Measurements from ENCODE around the gene CABP1.

CABP1 gene

GRCh38 chr12:120711411-120711810 lies 71.0 kb downstream of the CABP1 start:
- H3K27ac ChIP-seq, result peak overlapping the region; percentile 96
- TF ChIP-seq CTCF (conservative IDR thresholded peaks at IDR 0.05), result no peak

GRCh38 chr12:120712610-120713009 lies 72.2 kb downstream of the CABP1 start:
- no peak for TF ChIP-seq CTCF (conservative IDR thresholded peaks at IDR 0.05)

GRCh38 chr12:120713861-120714482 lies 73.5 kb downstream of the CABP1 start:
- peak; percentile 95 for TF ChIP-seq CTCF (conservative IDR thresholded peaks at IDR 0.05)
- no peak overlapping the region for H3K27ac ChIP-seq

More at GRCh38 chr12:120712610-120713009, 72.2 kb downstream of the CABP1 start:
- peak overlapping the region; percentile 96 for H3K27ac ChIP-seq

All from VCaP (cell line).